Body of pancreas (tissue), 4 donors: ENCODE measurements around the gene NME9.

Experiments used
- POLR2A ChIP-seq, 3 donors: fragments of 450-650 bp; IDR thresholded peaks; one replicate each; pipeline ENCODE4 v1.6.1; 2016; ENCODE audit warnings: antibody characterized with exemption in 3 of 3, mild to moderate bottlenecking in 2 of 3
- TF ChIP-seq, protein P1 (sequence below), 7 experiments: fragments of 450-650 bp in 4 of 7; fragments of 200-600 bp in 3 of 7; sonication (generic) in 3 of 7; IDR thresholded peaks; one replicate each; pipeline ENCODE4 v1.5.1; 2016 to 2019; ENCODE audit warnings: antibody characterized with exemption in 7 of 7

DNA sequence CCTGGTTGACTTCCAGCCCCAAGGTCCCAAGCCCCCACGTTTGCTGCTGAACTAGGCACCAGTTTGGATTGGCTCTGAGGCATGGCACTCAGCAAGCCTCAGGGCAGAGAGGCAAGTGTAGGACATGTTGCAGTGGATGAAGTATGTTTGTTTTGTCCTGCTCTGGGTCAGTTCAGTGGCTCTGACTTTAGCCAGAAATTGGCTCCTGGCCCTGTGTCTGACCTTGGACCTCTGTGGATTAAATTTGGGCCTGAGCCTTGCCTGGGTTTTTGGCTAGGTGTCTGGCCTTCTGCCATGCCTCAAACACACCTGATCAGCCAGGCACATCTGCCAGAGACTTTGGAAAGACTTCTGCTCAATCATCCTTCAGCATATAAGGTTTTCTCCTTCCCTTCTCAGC, 15.1 kb upstream of the NME9 start:
- TF ChIP-seq, protein P1, sequence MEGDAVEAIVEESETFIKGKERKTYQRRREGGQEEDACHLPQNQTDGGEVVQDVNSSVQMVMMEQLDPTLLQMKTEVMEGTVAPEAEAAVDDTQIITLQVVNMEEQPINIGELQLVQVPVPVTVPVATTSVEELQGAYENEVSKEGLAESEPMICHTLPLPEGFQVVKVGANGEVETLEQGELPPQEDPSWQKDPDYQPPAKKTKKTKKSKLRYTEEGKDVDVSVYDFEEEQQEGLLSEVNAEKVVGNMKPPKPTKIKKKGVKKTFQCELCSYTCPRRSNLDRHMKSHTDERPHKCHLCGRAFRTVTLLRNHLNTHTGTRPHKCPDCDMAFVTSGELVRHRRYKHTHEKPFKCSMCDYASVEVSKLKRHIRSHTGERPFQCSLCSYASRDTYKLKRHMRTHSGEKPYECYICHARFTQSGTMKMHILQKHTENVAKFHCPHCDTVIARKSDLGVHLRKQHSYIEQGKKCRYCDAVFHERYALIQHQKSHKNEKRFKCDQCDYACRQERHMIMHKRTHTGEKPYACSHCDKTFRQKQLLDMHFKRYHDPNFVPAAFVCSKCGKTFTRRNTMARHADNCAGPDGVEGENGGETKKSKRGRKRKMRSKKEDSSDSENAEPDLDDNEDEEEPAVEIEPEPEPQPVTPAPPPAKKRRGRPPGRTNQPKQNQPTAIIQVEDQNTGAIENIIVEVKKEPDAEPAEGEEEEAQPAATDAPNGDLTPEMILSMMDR (IDR thresholded peaks at IDR 0.05), result no peak
- TF ChIP-seq POLR2A (IDR thresholded peaks at IDR 0.05), result no peak
